Heart right ventricle (tissue), 16 donors: ENCODE measurements around the gene TSPAN16. TPM values are rescaled to one million over a fixed set of nuclear protein-coding genes. Genes with fewer than 3 reads are reported as not detected.
A peak's percentile ranks its signal among the peaks of the same experiment; 100 is the strongest.

Source experiments
- ATAC-seq, 8 donors: fragments of 200-7000 bp; cut with Tn5 transposase; one replicate each; pipeline ENCODE4 v1.9.1; 2020; ENCODE audit warnings: mild to moderate bottlenecking in 8 of 8, moderate library complexity in 8 of 8, moderate number of reproducible peaks in 1 of 8
- DNase-seq, 2 donors: peaks; one replicate each; pipeline ENCODE4 v3.0.0-alpha.2; 2020
- H3K27ac ChIP-seq, 10 donors: fragments of 200-600 bp; sonication (generic) in 2 of 10; one replicate each; pipeline versions ENCODE4 v1.5.0 to v1.8.0; 2020 to 2022; ENCODE audit warnings: mild to moderate bottlenecking in 3 of 10
- H3K27me3 ChIP-seq, 7 donors: fragments of 200-600 bp; one replicate each; pipeline ENCODE4 v1.8.0; 2021 to 2022; ENCODE audit warnings: mild to moderate bottlenecking in 2 of 7
- H3K36me3 ChIP-seq, 9 donors: fragments of 200-600 bp; sonication (generic) in 1 of 9; one replicate each; pipeline versions ENCODE4 v1.5.0 to v1.8.0; 2020 to 2022; ENCODE audit warnings: mild to moderate bottlenecking in 2 of 9
- H3K4me1 ChIP-seq, 9 donors: fragments of 200-600 bp; sonication (generic) in 1 of 9; one replicate each; pipeline versions ENCODE4 v1.5.0 to v1.8.0; 2020 to 2022; ENCODE audit warnings: mild to moderate bottlenecking in 4 of 9
- H3K4me3 ChIP-seq, 10 donors: fragments of 200-600 bp; sonication (generic) in 2 of 10; one replicate each; pipeline versions ENCODE4 v1.5.0 to v1.8.0; 2020 to 2022; ENCODE audit warnings: mild to moderate bottlenecking in 7 of 10, moderate library complexity in 2 of 10
- H3K9me3 ChIP-seq, 11 donors: fragments of 200-600 bp in 10 of 11; sonication (generic) in 2 of 11; one replicate each; pipeline versions ENCODE4 v1.5.0 to v1.8.0; 2013 to 2022; ENCODE audit warnings: mild to moderate bottlenecking in 2 of 11, control low read depth in 1 of 11, moderate library complexity in 1 of 11
- WGBS, 2 donors: extraction: QIAGEN DNeasy Blood & Tissue Kit; methylation state at CpG; one replicate each; pipeline ENCODE4 v1.1.7; 2013; ENCODE audit warnings: inconsistent platforms in 1 of 2; 5-methylcytosine and 5-hydroxymethylcytosine counted together
- intact Hi-C, 10 donors: fragments of 100-400 bp; cut with DNase I; formaldehyde crosslinking; loops; one replicate each; pipeline versions ENCODE4 v1.11.1 to v1.14.2; 2022
- polyA plus RNA-seq, 2 donors: library from polyadenylated mRNA; stranded (reverse); fragments of 200-250 nt; gene quantifications; one replicate each; pipeline ENCODE4 v1.2.3, GENCODE V29; 2013
- total RNA-seq, 10 donors: library from RNA; stranded (reverse); fragmentation: NEBNext Ultra II Directional in 3 of 10; extraction: Animal tissue kit (Norgen Biotek cat#: 25700) in 3 of 10; gene quantifications; one replicate each; pipeline versions ENCODE4 v1.2.1 to v1.2.4, GENCODE V29; 2021 to 2023
- TF ChIP-seq, protein P1 (sequence below), 9 donors: fragments of 200-600 bp; sonication (generic) in 2 of 9; IDR thresholded peaks; one replicate each; pipeline versions ENCODE4 v1.5.0 to v1.8.0; 2021 to 2022; ENCODE audit warnings: antibody characterized with exemption in 9 of 9, mild to moderate bottlenecking in 5 of 9, moderate library complexity in 1 of 9
- donor health status: Arrhythmogenic right ventricular cardiomyopathy.
- donor health status: ischemic (EF 13 %, LVEDD 7.1; RV severe dilation, severe dysfunction).
- donor health status: healthy with polysubstance abuse.
- donor health status: DM: no; HTN: yes; CAD: no.
- donor health status: DM: no; HTN: no; CAD: no.
- donor health status: ischemic (EF 25% LVEDD 6.9; RV normal size, moderate dysfunction).
- donor health status: ischemic (EF 25% LVEDD 5.7; RV mildly dilated, moderate dysfunction).
- donor health status: healthy.
- donor health status: DM: yes; HTN: yes; CAD: no.
- donor health status: Ischemic cardiomyopathy.
- donor health status: ischemic (EF 35%, LVEDD 5.7; RV mildly dilated, moderate dysfunction).
- donor health status: nonischemic (EF 11% LVEDD 7.7; RV severe dilation, severe dysfunction).
- donor health status: DM: yes; HTN: yes; CAD: no.
- donor health status: PGD.
- donor health status: ischemic (EF 29% LVEDD 5.4; RV normal size, mild dysfunction).
- donor health status: nonischemic (EF 23%, LVEDD 6.1; RV moderate dilation, normal function).

Gene TSPAN16
- total and polyA plus RNA-seq, 12 donors, result not detected

DNA sequence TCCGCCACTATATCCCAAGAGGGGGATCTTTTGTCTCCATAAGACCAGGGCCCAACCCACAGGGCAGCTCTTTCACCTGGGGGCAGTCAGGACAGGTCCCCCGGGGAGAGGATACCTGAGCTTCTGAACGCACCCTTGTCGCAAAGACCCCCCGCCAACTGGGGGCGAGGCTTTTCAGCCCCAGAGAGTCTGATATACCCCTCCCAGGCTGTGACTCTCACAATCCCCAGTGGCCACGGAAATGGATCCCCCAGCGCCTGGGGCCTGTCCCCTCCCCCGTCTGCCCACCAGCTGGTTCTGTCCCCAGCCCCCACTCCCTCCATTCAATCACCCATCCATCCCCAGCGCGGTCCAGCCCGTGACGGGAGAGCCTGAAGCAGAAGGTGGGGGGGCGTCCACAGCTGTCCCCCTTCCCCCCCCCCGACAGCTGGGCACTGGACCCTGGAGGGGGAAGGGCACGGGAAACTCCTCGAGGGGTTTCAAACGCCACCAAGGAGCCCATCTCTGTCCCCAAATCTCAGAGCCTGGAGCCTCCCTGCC, 34.5 kb upstream of the TSPAN16 start:
- WGBS, 2 donors, result 17 to 19% methylated on average over 17 to 18 of the region's 18 CpGs
- H3K4me1 ChIP-seq, result peaks cover 2 to 60% (median 16%) of the 10 kb centered on the region in 9 donors
- TF ChIP-seq, protein P1, sequence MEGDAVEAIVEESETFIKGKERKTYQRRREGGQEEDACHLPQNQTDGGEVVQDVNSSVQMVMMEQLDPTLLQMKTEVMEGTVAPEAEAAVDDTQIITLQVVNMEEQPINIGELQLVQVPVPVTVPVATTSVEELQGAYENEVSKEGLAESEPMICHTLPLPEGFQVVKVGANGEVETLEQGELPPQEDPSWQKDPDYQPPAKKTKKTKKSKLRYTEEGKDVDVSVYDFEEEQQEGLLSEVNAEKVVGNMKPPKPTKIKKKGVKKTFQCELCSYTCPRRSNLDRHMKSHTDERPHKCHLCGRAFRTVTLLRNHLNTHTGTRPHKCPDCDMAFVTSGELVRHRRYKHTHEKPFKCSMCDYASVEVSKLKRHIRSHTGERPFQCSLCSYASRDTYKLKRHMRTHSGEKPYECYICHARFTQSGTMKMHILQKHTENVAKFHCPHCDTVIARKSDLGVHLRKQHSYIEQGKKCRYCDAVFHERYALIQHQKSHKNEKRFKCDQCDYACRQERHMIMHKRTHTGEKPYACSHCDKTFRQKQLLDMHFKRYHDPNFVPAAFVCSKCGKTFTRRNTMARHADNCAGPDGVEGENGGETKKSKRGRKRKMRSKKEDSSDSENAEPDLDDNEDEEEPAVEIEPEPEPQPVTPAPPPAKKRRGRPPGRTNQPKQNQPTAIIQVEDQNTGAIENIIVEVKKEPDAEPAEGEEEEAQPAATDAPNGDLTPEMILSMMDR (IDR thresholded peaks at IDR 0.05), result no peak
- ATAC-seq (peak in 7 of 8 donors; percentile 18 to 40 (median 36)), DNase-seq (no peak)
- H3K27ac ChIP-seq, result peak overlapping the region; percentile 88 to 99 (median 93)
- intact Hi-C loops, result no loop called here
- H3K27me3 ChIP-seq, result peaks cover 0 to 38% (median 0%) of the 10 kb centered on the region in 7 donors
- peaks cover 0 to 4% (median 0%) of the 10 kb centered on the region in 9 donors for H3K36me3 ChIP-seq
- H3K4me3 ChIP-seq, result peak overlapping the region; percentile 51 to 98 (median 76)
- no peaks in the 10 kb centered on the region for H3K9me3 ChIP-seq

DNA sequence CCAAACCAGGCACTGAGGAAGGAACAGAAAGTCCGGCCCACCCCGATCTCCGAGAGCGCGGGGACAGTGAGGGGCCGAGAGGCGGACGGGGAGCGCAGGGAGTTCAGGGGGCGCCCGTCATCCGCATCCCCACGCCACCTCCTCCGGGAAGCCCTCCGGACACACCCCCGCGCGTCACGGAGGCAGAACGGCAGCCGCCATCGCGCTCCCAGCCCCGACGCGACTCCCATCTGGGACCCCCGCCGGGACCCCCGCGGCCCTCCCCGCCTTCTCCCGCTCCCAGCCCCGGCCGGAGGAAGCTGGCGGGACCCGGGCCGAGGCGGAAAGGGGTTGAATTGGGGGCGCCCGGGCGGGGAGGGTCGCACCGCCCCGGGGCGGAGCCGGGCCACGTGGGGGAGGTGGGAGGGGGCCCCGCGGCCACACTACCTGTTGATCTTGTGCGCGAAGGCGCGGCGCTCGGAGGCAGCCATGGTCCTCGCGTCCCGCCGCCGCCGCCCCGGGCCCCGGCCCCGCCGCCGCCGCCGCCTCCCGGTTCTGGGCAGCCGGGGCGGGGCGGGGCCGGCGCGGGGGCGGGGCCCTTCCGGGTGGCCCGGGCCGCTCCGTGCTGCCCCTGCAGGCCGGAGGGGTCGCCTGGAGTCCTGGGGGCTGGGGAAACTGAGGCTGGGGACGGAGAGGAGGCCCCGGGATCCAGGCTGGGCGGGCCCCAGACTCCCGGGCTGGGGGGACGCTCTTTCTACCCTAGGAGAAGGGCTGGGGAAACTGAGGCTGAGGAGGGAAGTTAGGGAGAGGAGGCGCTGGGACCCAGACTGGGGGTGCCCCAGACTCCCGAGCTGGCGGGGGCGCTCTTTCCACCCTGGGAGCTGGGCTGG, 33.8 kb upstream of the TSPAN16 start, which contains the start of gene DOCK6:
Gene DOCK6, minus strand, starts transcription at position 554 of the 869 bp plus-strand sequence. Its CDS starts 84 bp downstream, at position 470.
- peak within 1 kb of the TSS; percentile 51 to 98 (median 76) for H3K4me3 ChIP-seq
- TF ChIP-seq, protein P1 (IDR thresholded peaks at IDR 0.05), result peak in 7 of 9 donors; percentile 33 to 64 (median 49)
- peak within 1 kb of the TSS; percentile 88 to 99 (median 93) for H3K27ac ChIP-seq
- peaks cover 0 to 4% (median 0%) of the 10 kb centered on the region in 9 donors for H3K36me3 ChIP-seq
- 1% methylated on average over 58 to 91 of the region's 91 CpGs for WGBS, 2 donors
- no peaks in the 10 kb centered on the region for H3K9me3 ChIP-seq
- ATAC-seq (peak; percentile 24 to 72 (median 42)), DNase-seq (peak in 1 of 2 donors; percentile 56)
- intact Hi-C loops, result no loop called here
- peaks cover 2 to 54% (median 12%) of the 10 kb centered on the region in 9 donors for H3K4me1 ChIP-seq
- H3K27me3 ChIP-seq, result peaks cover 0 to 38% (median 0%) of the 10 kb centered on the region in 7 donors

DNA sequence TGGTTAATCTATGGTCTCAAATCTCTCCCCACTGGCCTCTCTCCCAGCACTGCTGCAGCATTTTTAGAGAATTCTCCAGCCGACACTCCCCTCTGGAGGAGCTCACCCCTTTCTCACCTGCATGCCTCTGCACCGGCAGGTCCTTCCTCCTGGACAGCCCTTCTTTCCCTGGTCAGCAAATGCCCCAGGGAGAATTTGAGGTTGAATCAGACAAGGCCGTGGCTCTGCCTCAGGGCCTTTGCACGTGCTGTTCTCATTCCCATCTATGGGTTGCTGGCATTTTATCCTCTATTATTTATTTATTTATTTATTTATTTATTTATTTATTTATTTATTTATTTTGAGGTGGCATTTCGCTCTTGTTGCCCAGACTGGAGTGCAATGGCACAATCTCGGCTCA, 32.2 kb upstream of the TSPAN16 start:
- WGBS, 2 donors, result 97% methylated on average over 6 of the region's 6 CpGs
- intact Hi-C loops, result no loop called here
- DNase-seq (no peak), ATAC-seq (no peak)
- Histone ChIP-seq H3K9me3 (no peaks in the 10 kb centered on the region), H3K4me3 (no peak overlapping the region), H3K27me3 (peaks cover 0 to 40% (median 0%) of the 10 kb centered on the region in 7 donors), H3K4me1 (peaks cover 9 to 61% (median 20%) of the 10 kb centered on the region in 9 donors), H3K36me3 (peaks cover 0 to 4% (median 0%) of the 10 kb centered on the region in 9 donors), H3K27ac (peak overlapping the region in 5 of 10 donors; percentile 81 to 99 (median 93))
- TF ChIP-seq, protein P1 (IDR thresholded peaks at IDR 0.05), result no peak

DNA sequence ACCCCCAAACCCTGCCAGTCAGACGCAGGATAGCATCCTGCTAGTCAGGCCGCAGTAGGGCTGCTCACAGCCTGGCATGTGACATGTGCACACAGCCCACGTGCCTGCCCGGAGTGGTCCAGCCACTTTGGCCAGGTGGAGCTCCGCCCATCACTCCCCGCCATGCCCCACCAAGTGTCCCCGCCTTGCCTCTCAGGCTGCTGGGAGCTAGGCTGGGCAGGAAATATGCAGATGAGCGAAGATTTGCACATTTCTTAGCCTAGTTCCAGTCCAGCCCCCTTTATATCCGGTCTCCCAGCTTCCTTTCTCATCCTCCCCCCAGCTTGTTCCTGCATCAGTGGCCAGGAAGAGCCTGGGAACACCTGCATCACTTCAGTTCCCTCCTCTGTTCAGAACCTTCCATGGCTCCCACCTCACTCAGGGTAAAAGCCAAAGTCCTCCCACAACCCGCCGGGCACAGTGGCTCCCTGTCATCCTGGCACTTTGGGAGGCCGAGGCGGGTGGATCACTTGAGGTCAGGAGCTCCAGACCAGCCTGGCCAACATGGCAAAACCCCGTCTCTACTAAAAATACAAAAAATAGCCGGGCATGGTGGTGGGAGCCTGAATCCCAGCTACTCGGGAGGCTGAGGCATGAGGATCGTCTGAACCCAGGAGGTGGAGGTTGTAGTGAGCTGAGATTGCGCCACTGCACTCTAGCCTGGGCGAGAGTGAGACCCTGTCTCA, 31.3 kb upstream of the TSPAN16 start:
- TF ChIP-seq, protein P1 (IDR thresholded peaks at IDR 0.05), result no peak
- Histone ChIP-seq H3K36me3 (no peaks in the 10 kb centered on the region), H3K27ac (peak overlapping the region; percentile 50 to 99 (median 78)), H3K4me3 (no peak overlapping the region), H3K4me1 (peaks cover 11 to 66% (median 25%) of the 10 kb centered on the region in 9 donors), H3K9me3 (no peaks in the 10 kb centered on the region), H3K27me3 (peaks cover 0 to 42% (median 0%) of the 10 kb centered on the region in 7 donors)
- ATAC-seq (peak; percentile 31 to 77 (median 69)), DNase-seq (peak; percentile 57 to 76)
- 62 to 77% methylated on average over 19 of the region's 19 CpGs for WGBS, 2 donors
- intact Hi-C loops, result no loop called here
